Endothelial cell of umbilical vein (primary cell): ENCODE data around the gene AVPR2.

Experiments
- CTCF ChIP-seq, 2 donors: IDR thresholded peaks; 1 replicate in 1 of 2; 2 replicates in 1 of 2; pipeline ENCODE4 v1.5.1; 2011; ENCODE audit warnings: low read length in 2 of 2, mild to moderate bottlenecking in 2 of 2, moderate library complexity in 2 of 2, control low read depth in 1 of 2, inconsistent platforms in 1 of 2, low read depth in 1 of 2; ENCODE audit not compliant: insufficient read depth in 1 of 2; ENCODE audit errors: extremely low read depth in 1 of 2
- EZH2 ChIP-seq: IDR thresholded peaks from 2 replicates; pipeline ENCODE4 v1.6.1; 2012; ENCODE audit warnings: borderline replicate concordance, low read depth, mild to moderate bottlenecking, moderate library complexity, low read length, inconsistent platforms; ENCODE audit not compliant: severe bottlenecking
- MYC ChIP-seq: IDR thresholded peaks from one replicate; pipeline ENCODE4 v1.6.1; 2011; ENCODE audit warnings: mild to moderate bottlenecking, low read depth, low read length
- POLR2A ChIP-seq: IDR thresholded peaks from 2 replicates; pipeline ENCODE4 v1.6.1; 2012; ENCODE audit warnings: low read depth, mild to moderate bottlenecking, control low read depth, low read length
- POLR2AphosphoS5 ChIP-seq: IDR thresholded peaks from 2 replicates; pipeline ENCODE4 v1.6.1; 2012; ENCODE audit warnings: low read depth, mild to moderate bottlenecking, control low read depth, low read length, moderate library complexity; ENCODE audit not compliant: insufficient read depth

GRCh38 chrX:153950127-153950526, 45.7 kb downstream of the AVPR2 start:
- TF ChIP-seq EZH2 (no peak), CTCF (IDR thresholded peaks at IDR 0.05; ENCODE audit: extremely low read depth in 1 of 2, insufficient read depth in 1 of 2, low read depth in 1 of 2, low read length in 2 of 2) (no peak), POLR2A (no peak), POLR2AphosphoS5 (no peak), MYC (no peak)
